Lower leg skin (tissue), 4 donors: ENCODE results near the gene SCRN1. TPM values are rescaled to one million over a fixed set of nuclear protein-coding genes. Genes with fewer than 3 reads are reported as not detected.

Source experiments
- DNase-seq, 2 donors: peaks; one replicate each; pipeline ENCODE4 v3.0.0-alpha.2; 2019; ENCODE audit warnings: low spot score in 2 of 2
- H3K4me3 ChIP-seq: fragments of 200-600 bp; sonication (generic); 2 replicates; pipeline ENCODE4 v1.5.1; 2017; ENCODE audit warnings: mild to moderate bottlenecking, low read depth; ENCODE audit not compliant: poor library complexity, severe bottlenecking
- CTCF ChIP-seq, 3 donors: fragments of 450-650 bp; IDR thresholded peaks; one replicate each; pipeline ENCODE4 v1.5.1; 2016; ENCODE audit warnings: antibody characterized with exemption in 3 of 3, mild to moderate bottlenecking in 3 of 3, moderate library complexity in 2 of 3
- POLR2A ChIP-seq, 2 donors: fragments of 450-650 bp; IDR thresholded peaks; one replicate each; pipeline ENCODE4 v1.6.1; 2016 to 2017; ENCODE audit warnings: antibody characterized with exemption in 2 of 2, mild to moderate bottlenecking in 1 of 2, moderate library complexity in 1 of 2
- WGBS, 2 donors: methylation state at CpG; one replicate each; pipeline ENCODE4 v1.1.5; 2018; 5-methylcytosine and 5-hydroxymethylcytosine counted together
- intact Hi-C: fragments of 100-400 bp; cut with DNase I; formaldehyde crosslinking; loops from one replicate; pipeline ENCODE4 v1.15.0; 2023; ENCODE audit warnings: low total_unique reads
- total RNA-seq, 4 donors: library from RNA; depleted of rRNA; stranded (reverse); fragments of >200 nt; gene quantifications; one replicate each; pipeline ENCODE4 v1.1.0, GENCODE V29; 2016

SCRN1 gene
- total RNA-seq, 4 donors from 2014 or later, result 8.5 to 17.9 (median 11.5) TPM

DNA sequence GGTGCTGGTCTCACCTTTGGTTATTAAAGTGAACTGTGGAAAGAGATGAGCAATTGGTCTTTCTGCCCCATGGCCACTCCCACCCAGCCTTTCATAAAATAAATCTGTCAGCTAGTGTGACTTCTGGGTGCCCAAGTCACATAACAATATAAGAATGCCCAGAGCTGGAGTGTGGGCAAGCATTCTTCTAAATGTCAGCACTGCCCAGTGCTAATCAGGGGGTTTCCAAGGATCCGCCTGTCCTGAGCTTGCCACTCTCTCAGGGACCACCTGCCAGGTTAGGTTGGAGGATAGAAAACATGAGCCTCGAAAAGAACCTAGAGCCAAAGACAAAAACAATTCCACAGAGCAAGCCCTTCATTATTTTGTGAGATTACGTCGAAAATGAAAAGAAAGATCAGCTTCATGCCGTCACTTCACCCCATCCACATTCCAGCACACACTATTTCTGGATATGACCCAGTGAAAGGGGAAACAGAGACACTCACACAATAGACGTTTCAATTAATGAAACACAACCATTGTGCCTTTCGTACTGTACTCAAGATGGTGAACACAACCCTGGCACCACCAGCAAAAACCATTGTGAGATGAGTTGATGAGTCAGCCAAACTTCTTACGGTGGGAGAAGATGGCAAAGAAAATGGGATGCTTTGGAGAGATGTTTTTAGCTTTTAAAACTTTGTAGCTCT lies 30.8 kb downstream of the SCRN1 start:
- TF ChIP-seq CTCF (IDR thresholded peaks at IDR 0.05) (no peak), POLR2A (IDR thresholded peaks at IDR 0.05) (no peak)
- DNase-seq, result no peak
- 92 to 93% methylated on average over 8 of the region's 8 CpGs for WGBS, 2 donors
- no peak overlapping the region for H3K4me3 ChIP-seq
- intact Hi-C loops, result no loop called here

GRCh38 chr7:29957521-29958310 lies 31.9 kb downstream of the SCRN1 start:
- DNase-seq, result no peak
- 86 to 88% methylated on average over 9 of the region's 9 CpGs for WGBS, 2 donors
- H3K4me3 ChIP-seq, result no peak overlapping the region
- no peak for TF ChIP-seq POLR2A (IDR thresholded peaks at IDR 0.05)
- TF ChIP-seq CTCF (IDR thresholded peaks at IDR 0.05), result no peak
- intact Hi-C loops, result no loop called here

DNA sequence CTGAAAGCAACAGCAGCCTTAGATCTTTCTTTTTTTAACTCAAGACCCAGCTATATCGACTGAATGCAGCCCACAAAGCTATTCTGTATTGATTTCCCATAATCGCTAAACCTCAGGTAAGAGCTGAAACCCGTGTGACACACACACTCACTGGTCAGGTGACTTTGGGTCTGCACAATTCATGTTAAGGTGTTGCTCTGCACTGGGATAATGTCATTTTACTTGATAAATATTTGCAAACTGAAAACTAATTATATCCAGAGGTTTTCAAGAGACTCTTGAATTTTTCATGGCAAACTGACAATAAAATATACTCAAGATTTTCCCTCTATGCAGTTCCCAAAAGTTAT lies 33.1 kb downstream of the SCRN1 start:
- intact Hi-C loops, result no loop called here
- no peak for DNase-seq
- TF ChIP-seq POLR2A (IDR thresholded peaks at IDR 0.05), result no peak
- TF ChIP-seq CTCF (IDR thresholded peaks at IDR 0.05), result no peak
- no peak overlapping the region for H3K4me3 ChIP-seq
- WGBS, 2 donors, result 71 to 83% methylated on average over 3 of the region's 3 CpGs

DNA sequence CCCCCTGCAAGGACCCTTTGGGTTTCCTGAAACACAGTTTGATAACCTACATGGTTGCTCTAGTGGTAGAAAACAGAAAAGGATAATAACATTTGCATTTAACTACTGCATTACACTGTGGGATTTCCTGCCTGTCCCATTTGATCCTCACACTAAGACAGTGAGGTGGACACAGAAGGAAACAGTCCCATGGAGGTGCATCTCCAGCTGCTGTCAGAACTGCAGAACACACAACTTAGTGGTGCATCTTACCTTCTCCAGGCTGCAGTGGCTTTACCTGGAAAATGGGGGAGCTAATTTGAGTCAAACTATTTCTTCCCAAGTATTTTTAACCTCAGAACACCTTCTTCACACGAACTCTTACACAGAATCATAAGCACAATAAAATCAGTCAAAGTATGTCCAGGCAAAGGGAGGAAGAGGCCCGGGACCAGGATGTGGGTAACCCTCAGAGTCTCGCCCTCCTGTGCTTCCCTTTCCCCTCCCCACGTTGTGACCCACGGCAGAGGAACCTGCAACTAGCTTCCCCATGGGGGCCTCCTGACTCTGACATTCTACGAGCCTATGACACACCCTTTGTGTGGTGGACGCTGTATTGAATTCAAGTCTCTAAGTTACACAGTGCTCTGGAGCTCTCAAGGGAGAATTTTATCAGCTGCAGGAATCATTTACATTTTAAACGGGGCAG lies 33.7 kb downstream of the SCRN1 start:
- no peak overlapping the region for H3K4me3 ChIP-seq
- 63 to 67% methylated on average over 8 of the region's 8 CpGs for WGBS, 2 donors
- TF ChIP-seq POLR2A (IDR thresholded peaks at IDR 0.05), result no peak
- no peak for TF ChIP-seq CTCF (IDR thresholded peaks at IDR 0.05)
- no peak for DNase-seq
- intact Hi-C loops, result no loop called here

DNA sequence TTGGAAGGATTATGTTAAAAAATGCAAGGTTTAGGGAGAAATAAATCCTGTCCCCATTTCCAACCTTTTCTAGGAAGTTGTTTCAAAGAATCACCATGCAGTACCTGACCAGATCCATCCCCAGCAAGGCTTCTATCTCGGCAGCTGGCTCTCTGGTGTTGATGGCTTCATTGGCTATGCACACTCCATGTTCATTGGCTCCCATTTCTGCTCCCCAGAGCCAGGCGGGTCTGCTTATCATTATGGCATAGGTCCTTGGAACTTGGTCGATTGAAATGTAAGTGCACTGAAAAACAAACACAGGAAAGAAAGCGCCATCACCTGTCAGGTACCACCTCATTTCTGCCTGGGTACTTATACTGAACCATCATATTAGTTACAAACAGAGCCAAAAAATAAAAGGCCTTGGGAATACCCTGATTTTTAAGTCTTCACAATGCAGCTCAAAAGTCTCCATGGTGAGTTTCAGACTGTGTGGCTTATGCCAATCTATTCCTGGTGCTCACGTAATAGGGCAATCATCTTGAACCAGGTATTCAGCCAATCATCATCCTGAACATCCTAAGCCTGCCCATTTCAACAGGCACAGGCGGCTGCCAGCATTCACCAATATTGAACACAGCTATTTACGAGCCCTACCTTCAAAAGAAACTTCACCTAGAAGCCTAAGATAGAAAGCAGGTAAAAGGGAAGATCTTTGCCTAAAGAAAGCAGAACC lies 34.4 kb downstream of the SCRN1 start:
- intact Hi-C loops, result no loop called here
- 86 to 89% methylated on average over 7 of the region's 7 CpGs for WGBS, 2 donors
- no peak for TF ChIP-seq CTCF (IDR thresholded peaks at IDR 0.05)
- no peak for TF ChIP-seq POLR2A (IDR thresholded peaks at IDR 0.05)

More for the DNA sequence above, 34.4 kb downstream of the SCRN1 start:
- no peak for DNase-seq
- no peak overlapping the region for H3K4me3 ChIP-seq
